A549 (cell line): ENCODE results near the gene GPR153.

Experiments used
- JUNB ChIP-seq: fragments of >200 bp; sonication (Bioruptor Twin); formaldehyde crosslinking; IDR thresholded peaks from 2 replicates; pipeline ENCODE4 v1.6.1; 2016
- NR3C1 ChIP-seq: fragments of >200 bp; sonication (Bioruptor Twin); formaldehyde crosslinking; IDR thresholded peaks from 3 replicates; pipeline ENCODE4 v1.6.1; 2017
- TF ChIP-seq, protein P1 (sequence below): fragments of >200 bp; sonication (Bioruptor Twin); formaldehyde crosslinking; IDR thresholded peaks from 3 replicates; pipeline ENCODE4 v1.5.1; 2016

DNA sequence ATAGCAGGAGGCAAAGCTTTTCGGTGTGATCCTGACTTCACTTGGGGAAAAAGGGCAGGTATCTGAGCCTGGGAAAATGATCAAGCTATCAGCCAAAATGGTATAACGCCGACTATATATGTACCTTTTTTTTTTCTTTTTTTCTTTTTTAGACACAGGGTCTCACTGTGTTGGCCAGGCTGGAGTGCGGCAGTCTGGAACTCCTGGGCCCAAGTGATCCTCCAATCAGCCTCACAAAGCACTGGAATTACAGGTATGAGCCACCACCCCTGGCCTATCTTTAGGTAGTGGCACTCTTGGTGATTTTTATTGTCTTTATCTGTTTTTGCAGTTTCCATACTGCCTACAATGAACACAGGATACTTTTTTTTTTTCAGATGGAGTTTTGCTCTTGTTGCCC lies 23.8 kb downstream of the GPR153 start:
- TF ChIP-seq NR3C1, result no peak
- TF ChIP-seq, protein P1, sequence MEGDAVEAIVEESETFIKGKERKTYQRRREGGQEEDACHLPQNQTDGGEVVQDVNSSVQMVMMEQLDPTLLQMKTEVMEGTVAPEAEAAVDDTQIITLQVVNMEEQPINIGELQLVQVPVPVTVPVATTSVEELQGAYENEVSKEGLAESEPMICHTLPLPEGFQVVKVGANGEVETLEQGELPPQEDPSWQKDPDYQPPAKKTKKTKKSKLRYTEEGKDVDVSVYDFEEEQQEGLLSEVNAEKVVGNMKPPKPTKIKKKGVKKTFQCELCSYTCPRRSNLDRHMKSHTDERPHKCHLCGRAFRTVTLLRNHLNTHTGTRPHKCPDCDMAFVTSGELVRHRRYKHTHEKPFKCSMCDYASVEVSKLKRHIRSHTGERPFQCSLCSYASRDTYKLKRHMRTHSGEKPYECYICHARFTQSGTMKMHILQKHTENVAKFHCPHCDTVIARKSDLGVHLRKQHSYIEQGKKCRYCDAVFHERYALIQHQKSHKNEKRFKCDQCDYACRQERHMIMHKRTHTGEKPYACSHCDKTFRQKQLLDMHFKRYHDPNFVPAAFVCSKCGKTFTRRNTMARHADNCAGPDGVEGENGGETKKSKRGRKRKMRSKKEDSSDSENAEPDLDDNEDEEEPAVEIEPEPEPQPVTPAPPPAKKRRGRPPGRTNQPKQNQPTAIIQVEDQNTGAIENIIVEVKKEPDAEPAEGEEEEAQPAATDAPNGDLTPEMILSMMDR, result no peak
- no peak for TF ChIP-seq JUNB
